ENCODE measurements around the gene ENDOD1. TPM values are rescaled to one million over a fixed set of nuclear protein-coding genes. Genes with fewer than 3 reads are reported as not detected.
"Not testable (repeated sequence)": the region's sequence is repeated elsewhere in the genome, so short reads cannot be mapped to it uniquely, and the experiment has no call there.

Gene ENDOD1
- polyA plus RNA-seq, 1 experiment, result 12.1 TPM

- TF ChIP-seq CTCF (IDR thresholded peaks at IDR 0.05; ENCODE audit: low read depth, low read length), result no peak
- no peaks in the 10 kb centered on the region; the same call in 1 of the 2 replicates for H3K9me3 ChIP-seq (ENCODE audit: control insufficient read depth, insufficient read depth, low read length)
- no peaks in the 10 kb centered on the region for H3K27me3 ChIP-seq (ENCODE audit: control insufficient read depth, insufficient read depth, low read length)
- no peak for DNase-seq (ENCODE audit: low read depth, low spot score)
- no peak overlapping the region for H3K27ac ChIP-seq (ENCODE audit: low read depth, low read length)
- no peak overlapping the region for H3K4me3 ChIP-seq (ENCODE audit: low read depth, low read length)
- ChIA-PET CTCF (interaction anchor here (0.9 to 1.7 kb wide), 2 partner anchors 15 to 40 kb away, joined by 4 to 9 read pairs; no protein-coding TSS in a partner anchor), POLR2A (no interaction called here)
These were observed 18.5 kb downstream of the ENDOD1 start for GRCh38 chr11:95108159-95108611.

- Histone ChIP-seq H3K27ac (ENCODE audit: low read depth, low read length) (no peak overlapping the region), H3K4me3 (ENCODE audit: low read depth, low read length) (no peak overlapping the region), H3K27me3 (ENCODE audit: control insufficient read depth, insufficient read depth, low read length) (no peaks in the 10 kb centered on the region), H3K9me3 (ENCODE audit: control insufficient read depth, insufficient read depth, low read length) (no peaks in the 10 kb centered on the region; the same call in 1 of the 2 replicates)
- no peak for DNase-seq (ENCODE audit: low read depth, low spot score)
- ChIA-PET POLR2A (no interaction called here), CTCF (interaction anchor here (0.7 to 1.7 kb wide), 3 partner anchors 13 to 40 kb away, joined by 4 to 9 read pairs (median 4); no protein-coding TSS in a partner anchor)
- no peak for TF ChIP-seq CTCF (IDR thresholded peaks at IDR 0.05; ENCODE audit: low read depth, low read length)
These were observed 19.3 kb downstream of the ENDOD1 start for GRCh38 chr11:95108671-95109551.

- CTCF ChIA-PET, result interaction anchor here (1.1 kb wide), 1 partner anchor 653 kb away, joined by 3 read pairs; no protein-coding TSS in a partner anchor
- H3K4me3 ChIP-seq (ENCODE audit: low read depth, low read length); H3K9me3 ChIP-seq (ENCODE audit: control insufficient read depth, insufficient read depth, low read length); H3K27me3 ChIP-seq (ENCODE audit: control insufficient read depth, insufficient read depth, low read length); POLR2A ChIA-PET; H3K27ac ChIP-seq (ENCODE audit: low read depth, low read length); DNase-seq (ENCODE audit: low read depth, low spot score): not testable (repeated sequence)
These were observed 21.8 kb downstream of the ENDOD1 start for GRCh38 chr11:95111471-95111870.

- CTCF ChIA-PET, result interaction anchor here (1.1 kb wide), 1 partner anchor 653 kb away, joined by 3 read pairs; no protein-coding TSS in a partner anchor
- no peak for DNase-seq (ENCODE audit: low read depth, low spot score)
- Histone ChIP-seq H3K27ac (ENCODE audit: low read depth, low read length) (no peak overlapping the region), H3K27me3 (ENCODE audit: control insufficient read depth, insufficient read depth, low read length) (no peaks in the 10 kb centered on the region), H3K4me3 (ENCODE audit: low read depth, low read length) (no peak overlapping the region), H3K9me3 (ENCODE audit: control insufficient read depth, insufficient read depth, low read length) (no peaks in the 10 kb centered on the region; the same call in 1 of the 2 replicates)
- no peak for TF ChIP-seq CTCF (IDR thresholded peaks at IDR 0.05; ENCODE audit: low read depth, low read length)
- POLR2A ChIA-PET, result no interaction called here
These were observed 22.4 kb downstream of the ENDOD1 start for GRCh38 chr11:95111923-95112540.

- Histone ChIP-seq H3K4me3 (ENCODE audit: low read depth, low read length) (no peak overlapping the region), H3K27me3 (ENCODE audit: control insufficient read depth, insufficient read depth, low read length) (no peaks in the 10 kb centered on the region), H3K9me3 (ENCODE audit: control insufficient read depth, insufficient read depth, low read length) (no peaks in the 10 kb centered on the region), H3K27ac (ENCODE audit: low read depth, low read length) (no peak overlapping the region)
- ChIA-PET CTCF (no interaction called here), POLR2A (no interaction called here)
- DNase-seq (ENCODE audit: low read depth, low spot score), result no peak
- TF ChIP-seq CTCF (IDR thresholded peaks at IDR 0.05; ENCODE audit: low read depth, low read length), result no peak
These were observed 26.0 kb downstream of the ENDOD1 start for GRCh38 chr11:95115597-95115996.
